SK-N-SH (cell line): ENCODE measurements around the gene NTN1. TPM values are rescaled to one million over a fixed set of nuclear protein-coding genes. Genes with fewer than 3 reads are reported as not detected.
"Not testable (repeated sequence)": the region's sequence is repeated elsewhere in the genome, so short reads cannot be mapped to it uniquely, and the experiment has no call there.

Source experiments
- CTCF ChIA-PET: fragments of 300-600, 350-600 bp; formaldehyde crosslinking; extraction: SDS; loops from one replicate; lab custom pipeline; 2021; lab: Yijun Ruan, JAX
- POLR2A ChIA-PET: fragments of 350-600 bp; sonication (Branson Sonifier 250); formaldehyde crosslinking; extraction: SDS; loops from one replicate; lab custom pipeline; 2020; ENCODE audit warnings: antibody characterized with exemption, inconsistent platforms; lab: Yijun Ruan, JAX
- DNase-seq: peaks from one replicate; pipeline ENCODE4 v3.0.0; 2012
- H2AFZ ChIP-seq: fragments of 200-600 bp; sonication (generic); 2 replicates; pipeline ENCODE4 v1.8.1; 2016; ENCODE audit warnings: antibody characterized with exemption, mild to moderate bottlenecking, low read depth
- H3F3A ChIP-seq: fragments of 200-600 bp; sonication (generic); replicated peaks from 2 replicates; pipeline ENCODE3; 2016; ENCODE audit warnings: antibody characterized with exemption, mild to moderate bottlenecking; ENCODE audit not compliant: insufficient read depth
- H3K27ac ChIP-seq, 2 experiments: fragments of 200-500 bp in 1 of 2; fragments of 200-600 bp in 1 of 2; sonication (Bioruptor generic) in 1 of 2; sonication (generic), shearing (Covaris generic) in 1 of 2; 2 replicates each; pipeline versions ENCODE4 v1.5.1 to v1.6.1; 2014 to 2016; ENCODE audit warnings: low read depth in 2 of 2, inconsistent platforms in 1 of 2, low read length in 1 of 2, mild to moderate bottlenecking in 1 of 2, mixed read lengths in 1 of 2
- H3K27me3 ChIP-seq: fragments of 200-600 bp; sonication (generic), shearing (Covaris generic); 2 replicates; pipeline ENCODE4 v1.6.1; 2016; ENCODE audit warnings: mixed run types; ENCODE audit not compliant: insufficient read depth
- H3K36me3 ChIP-seq, 2 experiments: fragments of 200-500 bp in 1 of 2; fragments of 200-600 bp in 1 of 2; sonication (Bioruptor generic) in 1 of 2; sonication (generic) in 1 of 2; replicated peaks in 1 of 2; 2 replicates each; pipeline versions ENCODE3 to v1.5.1; 2014 to 2016; ENCODE audit warnings: low read length in 1 of 2, mild to moderate bottlenecking in 1 of 2; ENCODE audit not compliant: insufficient read depth in 2 of 2, control insufficient read depth in 1 of 2
- H3K4me1 ChIP-seq, 2 experiments: fragments of 200-500 bp in 1 of 2; fragments of 200-600 bp in 1 of 2; sonication (Bioruptor generic) in 1 of 2; sonication (generic), shearing (Covaris generic) in 1 of 2; 2 replicates each; pipeline versions ENCODE4 v1.5.1 to v1.6.1; 2014 to 2016; ENCODE audit warnings: low read depth in 1 of 2, low read length in 1 of 2, mixed run types in 1 of 2; ENCODE audit not compliant: insufficient read depth in 2 of 2, control insufficient read depth in 1 of 2
- H3K4me2 ChIP-seq: fragments of 200-600 bp; sonication (generic), shearing (Covaris generic); 2 replicates; pipeline ENCODE4 v1.6.1; 2017; ENCODE audit warnings: mixed run types
- H3K4me3 ChIP-seq, 2 experiments: fragments of 200-500 bp in 1 of 2; fragments of 200-600 bp in 1 of 2; sonication (Bioruptor generic) in 1 of 2; sonication (generic), shearing (Covaris generic) in 1 of 2; 2 replicates each; pipeline versions ENCODE4 v1.5.1 to v1.8.1; 2014 to 2016; ENCODE audit warnings: low read depth in 2 of 2, inconsistent platforms in 1 of 2, low read length in 1 of 2, mild to moderate bottlenecking in 1 of 2, mixed read lengths in 1 of 2, moderate library complexity in 1 of 2
- H3K79me2 ChIP-seq: fragments of 200-600 bp; sonication (generic); 2 replicates; pipeline ENCODE4 v1.8.1; 2017; ENCODE audit warnings: mild to moderate bottlenecking; ENCODE audit not compliant: insufficient read depth
- H3K9ac ChIP-seq: fragments of 200-600 bp; sonication (generic); 2 replicates; pipeline ENCODE4 v1.6.1; 2017; ENCODE audit warnings: mixed run types
- H3K9me2 ChIP-seq: fragments of 200-600 bp; sonication (generic); 2 replicates; pipeline ENCODE4 v1.6.1; 2017; ENCODE audit warnings: mixed run types
- H3K9me3 ChIP-seq: fragments of 200-600 bp; sonication (generic); 2 replicates; pipeline ENCODE4 v1.6.1; 2017; ENCODE audit warnings: mixed run types, mild to moderate bottlenecking, moderate library complexity
- H4K20me1 ChIP-seq: fragments of 200-600 bp; sonication (generic); 2 replicates; pipeline ENCODE4 v1.6.1; 2017; ENCODE audit warnings: mild to moderate bottlenecking, mixed run types; ENCODE audit not compliant: insufficient read depth
- ELF1 ChIP-seq: IDR thresholded peaks from 2 replicates; pipeline ENCODE4 v1.4.0; 2012
- EP300 ChIP-seq, 2 experiments: IDR thresholded peaks; 2 replicates each; pipeline versions ENCODE4 v1.4.0 to v1.6.1; 2012; ENCODE audit warnings: borderline replicate concordance in 1 of 2, low read depth in 1 of 2, low read length in 1 of 2
- EZH2phosphoT487 ChIP-seq: fragments of 200-600 bp; sonication (generic); IDR thresholded peaks from 2 replicates; pipeline ENCODE4 v1.6.1; 2017; ENCODE audit warnings: low read depth, mixed run types, mild to moderate bottlenecking, antibody characterized with exemption, moderate library complexity, borderline replicate concordance
- FOSL2 ChIP-seq: IDR thresholded peaks from 2 replicates; pipeline ENCODE4 v1.4.0; 2012; ENCODE audit warnings: low read depth, mild to moderate bottlenecking, moderate library complexity, borderline replicate concordance
- FOXJ3 ChIP-seq: sonication (generic); formaldehyde crosslinking; IDR thresholded peaks from 2 replicates; pipeline ENCODE4 v1.5.1; 2020; ENCODE audit warnings: mild to moderate bottlenecking, missing genetic modification reagents
- FOXM1 ChIP-seq: IDR thresholded peaks from 2 replicates; pipeline ENCODE4 v1.4.0; 2012; ENCODE audit warnings: low read depth, mild to moderate bottlenecking
- GATA2 ChIP-seq: sonication (generic); formaldehyde crosslinking; IDR thresholded peaks from 2 replicates; pipeline ENCODE4 v1.5.0; 2020; ENCODE audit warnings: mild to moderate bottlenecking, missing genetic modification reagents
- JUND ChIP-seq: IDR thresholded peaks from 2 replicates; pipeline ENCODE4 v1.4.0; 2012
- NFIC ChIP-seq: IDR thresholded peaks from 2 replicates; pipeline ENCODE4 v1.4.0; 2012; ENCODE audit warnings: borderline replicate concordance
- POLR2AphosphoS5 ChIP-seq: IDR thresholded peaks from 2 replicates; pipeline ENCODE4 v1.6.1; 2012; ENCODE audit warnings: low read depth, low read length
- RAD21 ChIP-seq: IDR thresholded peaks from 2 replicates; pipeline ENCODE4 v1.6.1; 2012; ENCODE audit warnings: mild to moderate bottlenecking, low read length
- RCOR1 ChIP-seq: fragments of 150-350 bp; IDR thresholded peaks from 2 replicates; pipeline ENCODE4 v1.6.1; 2017; ENCODE audit warnings: antibody characterized with exemption, low read length
- WGBS: methylation state at CpG from one replicate; pipeline ENCODE4 v1.1.6; 2017; ENCODE audit warnings: low lambda C conversion rate; 5-methylcytosine and 5-hydroxymethylcytosine counted together
- polyA plus RNA-seq, 3 experiments: library from polyadenylated mRNA; depleted of rRNA; stranded (reverse); fragments of >200 nt; gene quantifications; 2 replicates each; pipeline ENCODE4 v1.2.3, GENCODE V29; 2012
- TF ChIP-seq, protein P1 (sequence below): IDR thresholded peaks from 2 replicates; pipeline ENCODE4 v1.4.0; 2012; ENCODE audit warnings: low read depth
- TF ChIP-seq, protein P2 (sequence below): fragments of 200-600 bp; sonication (generic); IDR thresholded peaks from 2 replicates; pipeline ENCODE4 v1.6.1; 2017; ENCODE audit warnings: antibody characterized with exemption, mild to moderate bottlenecking, moderate library complexity

The NTN1 gene
- polyA plus RNA-seq, 1 of the 3 experiments (the other 2 are of a cell fraction) = 0.05 TPM

DNA sequence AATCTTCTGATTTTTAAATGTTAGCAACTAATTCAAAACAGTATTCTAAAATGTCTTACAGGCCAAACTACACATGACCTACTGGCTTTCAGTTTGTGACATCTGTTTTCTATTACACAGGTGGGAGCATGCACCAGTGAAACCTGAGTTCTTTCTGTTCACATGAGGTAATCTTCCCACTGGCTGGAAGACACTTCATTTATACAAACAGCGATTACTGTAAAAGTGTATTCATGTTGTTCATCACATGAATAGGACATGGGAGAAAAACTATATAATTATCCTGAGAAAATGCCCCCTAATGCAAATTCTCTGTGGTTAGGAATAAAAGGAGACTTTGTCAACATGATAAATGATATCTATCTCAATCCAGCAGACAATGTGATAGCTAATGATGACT lies 44.7 kb upstream of the NTN1 start:
- no peaks in the 10 kb centered on the region; the same call in 1 of the 2 replicates for H3K27me3 ChIP-seq
- no peaks in the 10 kb centered on the region for H4K20me1 ChIP-seq
- no peak overlapping the region for H2AFZ ChIP-seq
- no peak overlapping the region for H3K27ac ChIP-seq
- ChIA-PET POLR2A (no interaction called here), CTCF (interaction anchor here (1.4 kb wide), 1 partner anchor 545 kb away, joined by 3 read pairs; no protein-coding TSS in a partner anchor)
- no peak overlapping the region for H3K4me2 ChIP-seq
- H3K36me3 ChIP-seq = no peaks in the 10 kb centered on the region
- DNase-seq = no peak
- H3K4me1 ChIP-seq = no peaks in the 10 kb centered on the region
- H3K4me3 ChIP-seq = no peak overlapping the region
- WGBS = 4% methylated on average over 1 of the region's 1 CpG
- H3F3A ChIP-seq = no peaks in the 10 kb centered on the region
- H3K9me3 ChIP-seq = no peaks in the 10 kb centered on the region
- no peak for TF ChIP-seq FOXJ3 (CRISPR knock-in tag)
- no peak for TF ChIP-seq POLR2AphosphoS5
- TF ChIP-seq, protein P1, sequence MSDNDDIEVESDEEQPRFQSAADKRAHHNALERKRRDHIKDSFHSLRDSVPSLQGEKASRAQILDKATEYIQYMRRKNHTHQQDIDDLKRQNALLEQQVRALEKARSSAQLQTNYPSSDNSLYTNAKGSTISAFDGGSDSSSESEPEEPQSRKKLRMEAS = no peak
- TF ChIP-seq FOXM1 = no peak
- no peak for TF ChIP-seq RAD21
- no peak for TF ChIP-seq NFIC
- no peak for TF ChIP-seq EP300 (IDR thresholded peaks at IDR 0.05; ENCODE audit: borderline replicate concordance in 1 of 2, low read depth in 1 of 2, low read length in 1 of 2)
- TF ChIP-seq ELF1 = no peak
- H3K9ac ChIP-seq = no peak overlapping the region
- no peaks in the 10 kb centered on the region for H3K9me2 ChIP-seq
- H3K79me2 ChIP-seq = no peaks in the 10 kb centered on the region

DNA sequence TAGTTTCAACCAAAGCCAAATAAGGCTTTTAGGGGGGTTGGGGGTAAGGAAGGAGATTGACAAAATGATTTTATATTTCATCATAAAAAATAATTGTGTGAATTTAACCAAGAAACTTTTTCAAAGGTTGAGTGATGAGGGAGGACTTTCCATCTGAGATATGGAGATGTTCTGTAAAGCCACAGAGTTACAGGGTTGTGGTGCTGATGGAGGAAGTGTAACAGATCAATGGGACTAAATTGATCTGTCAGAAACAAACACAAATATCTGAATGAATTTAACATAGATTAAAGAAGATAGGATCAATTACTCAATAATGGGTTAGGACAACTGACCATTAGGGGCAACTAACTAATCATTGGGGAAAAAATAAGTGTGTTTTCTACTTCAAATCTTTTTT lies 41.6 kb upstream of the NTN1 start:
- no peak overlapping the region for H3K9ac ChIP-seq
- CTCF ChIA-PET = no interaction called here
- H3K4me3 ChIP-seq = no peak overlapping the region
- no peak overlapping the region for H2AFZ ChIP-seq
- no peak for DNase-seq
- H3K36me3 ChIP-seq = no peaks in the 10 kb centered on the region
- POLR2A ChIA-PET = no interaction called here
- H3K9me2 ChIP-seq = no peaks in the 10 kb centered on the region
- H4K20me1 ChIP-seq = no peaks in the 10 kb centered on the region
- H3K4me1 ChIP-seq = no peaks in the 10 kb centered on the region
- no peak for TF ChIP-seq JUND
- TF ChIP-seq NFIC = no peak
- no peak for TF ChIP-seq EZH2phosphoT487
- H3K79me2 ChIP-seq = no peaks in the 10 kb centered on the region
- no peak overlapping the region for H3K27ac ChIP-seq
- no peaks in the 10 kb centered on the region for H3F3A ChIP-seq
- H3K9me3 ChIP-seq = no peaks in the 10 kb centered on the region
- H3K4me2 ChIP-seq = no peak overlapping the region
- H3K27me3 ChIP-seq = peaks cover 5% of the 10 kb centered on the region; the same call in 1 of the 2 replicates

DNA sequence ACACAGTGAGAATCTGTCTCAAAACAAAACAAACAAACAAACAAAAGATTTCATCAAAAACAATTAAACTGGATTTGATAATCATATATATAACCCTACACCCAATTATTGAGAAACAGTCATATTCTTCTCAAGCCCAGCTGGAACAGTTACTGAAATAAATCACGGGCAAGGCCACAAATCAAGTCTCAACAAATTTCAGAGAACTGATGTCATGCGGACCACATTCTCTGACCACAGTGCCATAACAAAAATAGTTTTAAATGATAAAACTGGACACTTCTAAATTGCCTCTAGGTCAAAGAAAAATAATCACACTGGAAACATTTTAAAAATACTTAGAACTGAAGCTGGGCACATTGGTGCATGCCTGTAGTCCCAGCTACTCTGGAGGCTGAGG lies 39.9 kb upstream of the NTN1 start:
- Histone ChIP-seq H3K4me2 (no peak overlapping the region), H3K27me3 (peaks cover 5% of the 10 kb centered on the region; the same call in 1 of the 2 replicates), H2AFZ (no peak overlapping the region), H3K27ac (no peak overlapping the region), H3K4me3 (no peak overlapping the region), H3K36me3 (no peaks in the 10 kb centered on the region), H3K79me2 (no peaks in the 10 kb centered on the region), H3K9me2 (no peaks in the 10 kb centered on the region), H4K20me1 (no peaks in the 10 kb centered on the region), H3K9ac (no peak overlapping the region), H3K9me3 (no peaks in the 10 kb centered on the region), H3K4me1 (no peaks in the 10 kb centered on the region), H3F3A (no peaks in the 10 kb centered on the region)
- 23% methylated on average over 2 of the region's 2 CpGs for WGBS
- no peak for DNase-seq
- TF ChIP-seq RCOR1 (no peak), GATA2 (CRISPR knock-in tag) (no peak), FOXM1 (no peak), FOSL2 (no peak)
- TF ChIP-seq, protein P2, sequence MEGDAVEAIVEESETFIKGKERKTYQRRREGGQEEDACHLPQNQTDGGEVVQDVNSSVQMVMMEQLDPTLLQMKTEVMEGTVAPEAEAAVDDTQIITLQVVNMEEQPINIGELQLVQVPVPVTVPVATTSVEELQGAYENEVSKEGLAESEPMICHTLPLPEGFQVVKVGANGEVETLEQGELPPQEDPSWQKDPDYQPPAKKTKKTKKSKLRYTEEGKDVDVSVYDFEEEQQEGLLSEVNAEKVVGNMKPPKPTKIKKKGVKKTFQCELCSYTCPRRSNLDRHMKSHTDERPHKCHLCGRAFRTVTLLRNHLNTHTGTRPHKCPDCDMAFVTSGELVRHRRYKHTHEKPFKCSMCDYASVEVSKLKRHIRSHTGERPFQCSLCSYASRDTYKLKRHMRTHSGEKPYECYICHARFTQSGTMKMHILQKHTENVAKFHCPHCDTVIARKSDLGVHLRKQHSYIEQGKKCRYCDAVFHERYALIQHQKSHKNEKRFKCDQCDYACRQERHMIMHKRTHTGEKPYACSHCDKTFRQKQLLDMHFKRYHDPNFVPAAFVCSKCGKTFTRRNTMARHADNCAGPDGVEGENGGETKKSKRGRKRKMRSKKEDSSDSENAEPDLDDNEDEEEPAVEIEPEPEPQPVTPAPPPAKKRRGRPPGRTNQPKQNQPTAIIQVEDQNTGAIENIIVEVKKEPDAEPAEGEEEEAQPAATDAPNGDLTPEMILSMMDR = no peak
- ChIA-PET POLR2A (no interaction called here), CTCF (interaction anchor here (2.3 kb wide), 1 partner anchor 17 kb away, joined by 5 read pairs; no protein-coding TSS in a partner anchor)

DNA sequence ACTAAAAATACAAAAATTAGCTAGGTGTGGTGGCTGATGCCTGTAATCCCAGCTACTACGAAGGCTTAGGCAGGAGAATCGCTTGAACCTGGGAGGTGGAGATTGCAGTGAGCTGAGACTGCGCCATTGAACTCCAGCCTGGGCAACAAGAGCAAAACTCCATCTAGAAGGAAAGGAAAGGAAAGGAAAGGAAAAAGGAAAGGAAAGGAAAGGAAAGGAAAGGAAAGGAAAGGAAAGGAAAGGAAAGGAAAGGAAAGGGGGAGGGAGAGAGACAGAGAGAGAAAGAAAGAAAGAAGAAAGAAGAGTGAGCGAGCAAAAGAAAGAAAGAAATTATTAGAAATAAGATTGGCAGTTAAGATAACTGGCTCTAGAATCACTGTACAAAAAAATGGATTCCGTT lies 37.1 kb upstream of the NTN1 start:
- H4K20me1 ChIP-seq, H3K4me2 ChIP-seq, H3K79me2 ChIP-seq, H3K9me2 ChIP-seq, H3K27ac ChIP-seq, CTCF ChIA-PET, H3F3A ChIP-seq, DNase-seq, H3K9me3 ChIP-seq, H3K4me1 ChIP-seq, H3K4me3 ChIP-seq, POLR2A ChIA-PET, H3K27me3 ChIP-seq, H3K9ac ChIP-seq, H2AFZ ChIP-seq, H3K36me3 ChIP-seq: not testable (repeated sequence)
- 6% methylated on average over 5 of the region's 5 CpGs for WGBS
